GM18505 (cell line): Measurements from ENCODE around the gene TM9SF3.

ENCODE experiments used
- ATAC-seq: cut with Tn5 transposase; IDR thresholded peaks from one replicate; pipeline ENCODE4 v1.9.1; 2021; ENCODE audit not compliant: unreplicated experiment
- POLR2A ChIP-seq: IDR thresholded peaks from 4 replicates; pipeline ENCODE4 v1.6.1; 2011; ENCODE audit warnings: borderline replicate concordance; ENCODE audit not compliant: insufficient read depth, insufficient read length; ENCODE audit errors: extremely low read depth

TM9SF3 gene

DNA sequence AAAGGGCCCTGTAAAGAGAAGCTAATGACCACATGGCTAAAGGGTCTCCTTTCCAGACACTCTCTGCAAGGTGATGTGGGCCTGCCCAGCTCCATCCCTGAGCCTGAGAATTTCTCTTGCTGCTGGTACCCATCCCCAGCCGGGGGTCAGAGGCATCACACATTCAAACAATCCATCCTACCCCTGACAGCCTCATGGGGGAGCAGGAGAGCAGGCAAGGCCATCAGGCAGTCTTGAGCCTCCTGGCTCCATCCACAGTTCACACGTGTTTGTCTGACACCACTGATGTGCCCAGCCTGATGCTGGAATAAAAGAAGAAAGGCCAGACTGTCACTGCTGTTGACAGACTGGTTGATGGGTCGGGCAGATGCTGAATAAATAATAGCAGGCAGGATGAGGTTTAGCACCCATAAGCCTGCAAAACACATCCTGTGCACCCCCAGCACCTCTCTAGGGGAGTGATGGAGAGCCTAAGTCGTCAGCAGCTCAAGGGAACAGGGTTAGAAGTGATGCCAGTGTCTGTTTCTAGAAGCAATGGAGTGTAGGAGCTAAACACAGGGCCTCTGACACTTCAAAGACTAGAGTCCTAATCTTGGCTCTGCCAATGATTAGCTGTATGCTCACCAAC lies 116.6 kb downstream of the TM9SF3 start:
- ATAC-seq: no peak
- no peak for TF ChIP-seq POLR2A

DNA sequence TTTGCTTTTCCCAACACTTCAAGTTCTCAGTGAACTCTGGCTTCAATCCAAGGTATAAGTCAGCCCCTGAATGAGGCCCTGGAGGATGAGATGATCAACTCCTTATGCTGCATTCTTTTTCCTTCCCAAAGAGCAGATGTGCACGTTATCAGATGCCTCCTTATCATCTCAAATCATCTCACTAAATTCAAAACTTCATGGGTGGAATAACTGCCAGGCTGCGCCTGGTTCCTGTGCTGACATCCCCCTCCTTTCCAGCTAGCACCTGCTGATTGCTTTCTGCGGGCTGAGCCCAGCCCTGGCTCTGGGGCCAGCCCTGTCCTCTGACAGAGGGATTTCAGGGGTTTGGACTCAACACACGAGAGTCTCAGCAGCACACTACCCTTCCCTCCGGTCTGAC lies 118.0 kb downstream of the TM9SF3 start:
- TF ChIP-seq POLR2A: no peak
- ATAC-seq: no peak
